Endothelial cell of umbilical vein (primary cell): ENCODE data around the gene TRAK1. TPM values are rescaled to one million over a fixed set of nuclear protein-coding genes. Genes with fewer than 3 reads are reported as not detected.

Experiments used
- BruUV-seq: library from RNA; stranded (reverse); fragments of 400-500 nt; replicated peaks from 2 replicates; lab custom pipeline; 2021; lab: Mats Ljungman, UMichigan
- CTCF ChIA-PET: fragments of 300-600, 350-600 bp; sonication (Branson Sonifier 250); formaldehyde crosslinking; loops from one replicate; lab custom pipeline; 2021; ENCODE audit warnings: antibody characterized with exemption, inconsistent platforms; lab: Charles Lee
- POLR2A ChIA-PET: fragments of 300-600, 350-600 bp; sonication (Branson Sonifier 250); formaldehyde crosslinking; loops from one replicate; lab custom pipeline; 2021; ENCODE audit warnings: antibody characterized with exemption, inconsistent platforms; lab: Charles Lee
- DNase-seq: peaks from one replicate; pipeline ENCODE4 v3.0.0-alpha.2; 2011; ENCODE audit warnings: low read depth, low spot score
- FAIRE-seq: peaks from 2 replicates; lab custom pipeline; 2011; peaks lifted over from hg19 to GRCh38; lab: Jason Lieb, UNC
- H2AFZ ChIP-seq: 2 replicates; pipeline ENCODE4 v1.6.0; 2012; ENCODE audit warnings: low read depth, low read length, control low read depth, inconsistent platforms
- H3K27ac ChIP-seq: 2 replicates; pipeline ENCODE4 v1.5.1; 2011; ENCODE audit warnings: low read depth, mild to moderate bottlenecking, control low read depth, low read length, moderate library complexity; ENCODE audit not compliant: insufficient read depth
- H3K27me3 ChIP-seq, 2 experiments: 2 replicates each; pipeline versions ENCODE4 v1.6.0 to v1.6.1; 2011; ENCODE audit warnings: low read length in 2 of 2, mixed read lengths in 1 of 2; ENCODE audit not compliant: control insufficient read depth in 2 of 2, insufficient read depth in 2 of 2
- H3K36me3 ChIP-seq, 2 experiments: 2 replicates in 1 of 2; 3 replicates in 1 of 2; pipeline ENCODE4 v1.5.1; 2011; ENCODE audit warnings: low read length in 2 of 2, mild to moderate bottlenecking in 1 of 2, moderate library complexity in 1 of 2; ENCODE audit not compliant: control insufficient read depth in 2 of 2, insufficient read depth in 2 of 2; ENCODE audit errors: extremely low read depth in 1 of 2
- H3K4me1 ChIP-seq: 3 replicates; pipeline ENCODE4 v1.5.1; 2011; ENCODE audit warnings: mild to moderate bottlenecking, low read length; ENCODE audit not compliant: control insufficient read depth, insufficient read depth; ENCODE audit errors: extremely low read depth
- H3K4me2 ChIP-seq: 2 replicates; pipeline ENCODE4 v1.6.1; 2011; ENCODE audit warnings: low read length, control low read depth, mixed read lengths; ENCODE audit not compliant: insufficient read depth
- H3K4me3 ChIP-seq, 3 experiments: fragments of 200-600 bp in 1 of 3; sonication (generic), shearing (Covaris generic) in 1 of 3; replicated peaks in 1 of 3; 2 replicates each; pipeline ENCODE4 v1.5.1; 2011 to 2016; ENCODE audit warnings: control low read depth in 3 of 3, low read length in 3 of 3, mild to moderate bottlenecking in 2 of 3, inconsistent platforms in 1 of 3, low read depth in 1 of 3, moderate library complexity in 1 of 3; ENCODE audit not compliant: insufficient read depth in 1 of 3
- H3K79me2 ChIP-seq: 2 replicates; pipeline ENCODE4 v1.6.0; 2012; ENCODE audit warnings: low read length, inconsistent platforms; ENCODE audit not compliant: control insufficient read depth, insufficient read depth
- H3K9ac ChIP-seq: replicated peaks from 2 replicates; pipeline ENCODE3; 2011; ENCODE audit warnings: low read length, control low read depth; ENCODE audit not compliant: insufficient read depth; ENCODE audit errors: extremely low read depth
- H3K9me1 ChIP-seq: replicated peaks from 3 replicates; pipeline ENCODE4 v1.6.0; 2011; ENCODE audit warnings: mild to moderate bottlenecking, low read length; ENCODE audit not compliant: control insufficient read depth, insufficient read depth; ENCODE audit errors: extremely low read depth
- H3K9me3 ChIP-seq: replicated peaks from 2 replicates; pipeline ENCODE4 v1.5.1; 2012; ENCODE audit warnings: low read length, inconsistent platforms; ENCODE audit not compliant: control insufficient read depth, insufficient read depth
- H4K20me1 ChIP-seq: replicated peaks from 2 replicates; pipeline ENCODE3; 2011; ENCODE audit warnings: mild to moderate bottlenecking, low read length; ENCODE audit not compliant: control insufficient read depth, insufficient read depth; ENCODE audit errors: extremely low read depth
- EZH2 ChIP-seq: IDR thresholded peaks from 2 replicates; pipeline ENCODE4 v1.6.1; 2012; ENCODE audit warnings: borderline replicate concordance, low read depth, mild to moderate bottlenecking, moderate library complexity, low read length, inconsistent platforms; ENCODE audit not compliant: severe bottlenecking
- FOS ChIP-seq: IDR thresholded peaks from 2 replicates; pipeline ENCODE4 v1.6.1; 2011; ENCODE audit warnings: mild to moderate bottlenecking, low read length, moderate library complexity, borderline replicate concordance; ENCODE audit not compliant: insufficient read depth
- GATA2 ChIP-seq: IDR thresholded peaks from 2 replicates; pipeline ENCODE4 v1.7.0; 2011; ENCODE audit warnings: low read depth, mild to moderate bottlenecking, moderate library complexity, mixed read lengths, low read length; ENCODE audit not compliant: insufficient read length, insufficient read depth
- JUN ChIP-seq: IDR thresholded peaks from 2 replicates; pipeline ENCODE4 v1.6.1; 2011; ENCODE audit warnings: borderline replicate concordance, low read depth; ENCODE audit not compliant: insufficient read length, insufficient read depth
- MYC ChIP-seq: IDR thresholded peaks from one replicate; pipeline ENCODE4 v1.6.1; 2011; ENCODE audit warnings: mild to moderate bottlenecking, low read depth, low read length
- POLR2A ChIP-seq: IDR thresholded peaks from 2 replicates; pipeline ENCODE4 v1.6.1; 2012; ENCODE audit warnings: low read depth, mild to moderate bottlenecking, control low read depth, low read length
- POLR2AphosphoS5 ChIP-seq: IDR thresholded peaks from 2 replicates; pipeline ENCODE4 v1.6.1; 2012; ENCODE audit warnings: low read depth, mild to moderate bottlenecking, control low read depth, low read length, moderate library complexity; ENCODE audit not compliant: insufficient read depth
- dilution Hi-C: fragments of 300-500 bp; cut with MboI; formaldehyde crosslinking; loops from one replicate; pipeline ENCODE4 v1.15.0; 2019; ENCODE audit warnings: low sequenced_read_pairs; ENCODE audit not compliant: extremely low pct_ligation_motif_present
- intact Hi-C: fragments of 100-400 bp; cut with micrococcal nuclease; formaldehyde crosslinking; loops from one replicate; pipeline ENCODE4 v1.10.0; 2022
- polyA plus RNA-seq, 4 experiments: library from polyadenylated mRNA; depleted of rRNA in 3 of 4; stranded (reverse) in 3 of 4; unstranded in 1 of 4; fragments of >200 nt; gene quantifications; 2 replicates each; pipeline versions ENCODE4 v1.2.1 to v1.2.3, GENCODE V29; 2011 to 2012; ENCODE audit warnings: missing spikeins in 1 of 4
- total RNA-seq: library from RNA; stranded (reverse); gene quantifications from 2 replicates; pipeline ENCODE4 v1.2.3, GENCODE V29; 2021
- TF ChIP-seq, protein P1 (sequence below): IDR thresholded peaks from 2 replicates; pipeline ENCODE4 v1.6.1; 2011; ENCODE audit not compliant: insufficient read depth, insufficient read length
- TF ChIP-seq, protein P2 (sequence below), 2 donors: IDR thresholded peaks; 1 replicate in 1 of 2; 2 replicates in 1 of 2; pipeline ENCODE4 v1.5.1; 2011; ENCODE audit warnings: low read length in 2 of 2, mild to moderate bottlenecking in 2 of 2, moderate library complexity in 2 of 2, control low read depth in 1 of 2, inconsistent platforms in 1 of 2, low read depth in 1 of 2; ENCODE audit not compliant: insufficient read depth in 1 of 2; ENCODE audit errors: extremely low read depth in 1 of 2

TRAK1 gene
- total and polyA plus RNA-seq, 2 donors (not counting 3 experiments of a cell fraction or from before 2014, with no cell fraction given) = 38.5 to 59.6 TPM

DNA sequence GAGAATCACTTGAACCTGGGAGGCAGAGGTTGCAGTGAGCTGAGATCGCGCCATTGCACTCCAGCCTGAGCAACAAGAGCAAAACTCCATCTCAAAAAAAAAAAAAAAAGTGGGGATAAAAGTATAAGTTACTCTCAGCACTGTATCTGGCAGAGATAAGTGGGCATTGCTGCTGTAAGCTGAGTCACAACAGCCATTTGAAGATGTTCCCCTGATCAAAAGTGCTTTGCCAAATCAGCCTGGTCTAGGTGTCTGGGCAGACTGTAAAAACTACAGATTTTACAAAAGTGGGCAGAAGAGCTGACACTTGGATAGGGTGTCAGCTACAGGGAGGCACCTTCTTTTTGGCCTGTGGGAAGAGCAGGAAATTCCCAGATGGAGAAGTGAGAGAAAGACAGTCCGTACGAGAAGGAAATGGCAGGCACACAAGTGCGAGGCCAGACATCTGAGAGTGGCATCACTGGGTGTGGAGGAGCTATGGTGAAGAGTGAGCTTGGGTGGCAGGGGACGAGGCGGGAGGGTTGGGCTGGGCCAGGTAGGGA is 78.5 kb downstream of the TRAK1 start:
- ChIA-PET CTCF (interaction anchor here (0.5 to 2.1 kb wide), 6 partner anchors 8 to 49 kb away, joined by 3 to 13 read pairs (median 4); no protein-coding TSS in a partner anchor), POLR2A (interaction anchor here (0.6 kb wide), 1 partner anchor 244 kb away, joined by 3 read pairs; no protein-coding TSS in a partner anchor)
- intact Hi-C loops = no loop called here
- H4K20me1 ChIP-seq = peaks cover 3% of the 10 kb centered on the region
- dilution Hi-C loops = no loop called here
- H3K27me3 ChIP-seq = no peaks in the 10 kb centered on the region
- TF ChIP-seq POLR2A (no peak), JUN (no peak), POLR2AphosphoS5 (no peak), MYC (no peak), EZH2 (no peak), FOS (no peak), GATA2 (no peak)
- TF ChIP-seq, protein P1, sequence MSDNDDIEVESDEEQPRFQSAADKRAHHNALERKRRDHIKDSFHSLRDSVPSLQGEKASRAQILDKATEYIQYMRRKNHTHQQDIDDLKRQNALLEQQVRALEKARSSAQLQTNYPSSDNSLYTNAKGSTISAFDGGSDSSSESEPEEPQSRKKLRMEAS = no peak
- TF ChIP-seq, protein P2, sequence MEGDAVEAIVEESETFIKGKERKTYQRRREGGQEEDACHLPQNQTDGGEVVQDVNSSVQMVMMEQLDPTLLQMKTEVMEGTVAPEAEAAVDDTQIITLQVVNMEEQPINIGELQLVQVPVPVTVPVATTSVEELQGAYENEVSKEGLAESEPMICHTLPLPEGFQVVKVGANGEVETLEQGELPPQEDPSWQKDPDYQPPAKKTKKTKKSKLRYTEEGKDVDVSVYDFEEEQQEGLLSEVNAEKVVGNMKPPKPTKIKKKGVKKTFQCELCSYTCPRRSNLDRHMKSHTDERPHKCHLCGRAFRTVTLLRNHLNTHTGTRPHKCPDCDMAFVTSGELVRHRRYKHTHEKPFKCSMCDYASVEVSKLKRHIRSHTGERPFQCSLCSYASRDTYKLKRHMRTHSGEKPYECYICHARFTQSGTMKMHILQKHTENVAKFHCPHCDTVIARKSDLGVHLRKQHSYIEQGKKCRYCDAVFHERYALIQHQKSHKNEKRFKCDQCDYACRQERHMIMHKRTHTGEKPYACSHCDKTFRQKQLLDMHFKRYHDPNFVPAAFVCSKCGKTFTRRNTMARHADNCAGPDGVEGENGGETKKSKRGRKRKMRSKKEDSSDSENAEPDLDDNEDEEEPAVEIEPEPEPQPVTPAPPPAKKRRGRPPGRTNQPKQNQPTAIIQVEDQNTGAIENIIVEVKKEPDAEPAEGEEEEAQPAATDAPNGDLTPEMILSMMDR (IDR thresholded peaks at IDR 0.05; ENCODE audit: extremely low read depth in 1 of 2, insufficient read depth in 1 of 2, low read depth in 1 of 2, low read length in 2 of 2) = no peak
- H3K9me1 ChIP-seq = no peaks in the 10 kb centered on the region
- H3K79me2 ChIP-seq = peaks cover 54% of the 10 kb centered on the region
- FAIRE-seq = no peak
- H3K36me3 ChIP-seq = no peaks in the 10 kb centered on the region
- BruUV-seq = no TSS peak
- H3K4me2 ChIP-seq = no peak overlapping the region
- H2AFZ ChIP-seq = no peak overlapping the region
- no peaks in the 10 kb centered on the region for H3K9me3 ChIP-seq
- no peak overlapping the region for H3K4me3 ChIP-seq
- H3K4me1 ChIP-seq = peaks cover 3% of the 10 kb centered on the region
- DNase-seq = no peak
- H3K27ac ChIP-seq = no peak overlapping the region
- no peak overlapping the region for H3K9ac ChIP-seq
